ENCODE results near the gene MED9. TPM values are rescaled to one million over a fixed set of nuclear protein-coding genes. Genes with fewer than 3 reads are reported as not detected.
"Not testable (repeated sequence)": the region's sequence is repeated elsewhere in the genome, so short reads cannot be mapped to it uniquely, and the experiment has no call there.

MED9 gene
- total RNA-seq, 1 donor from 2014 or later = 18.9 TPM

DNA sequence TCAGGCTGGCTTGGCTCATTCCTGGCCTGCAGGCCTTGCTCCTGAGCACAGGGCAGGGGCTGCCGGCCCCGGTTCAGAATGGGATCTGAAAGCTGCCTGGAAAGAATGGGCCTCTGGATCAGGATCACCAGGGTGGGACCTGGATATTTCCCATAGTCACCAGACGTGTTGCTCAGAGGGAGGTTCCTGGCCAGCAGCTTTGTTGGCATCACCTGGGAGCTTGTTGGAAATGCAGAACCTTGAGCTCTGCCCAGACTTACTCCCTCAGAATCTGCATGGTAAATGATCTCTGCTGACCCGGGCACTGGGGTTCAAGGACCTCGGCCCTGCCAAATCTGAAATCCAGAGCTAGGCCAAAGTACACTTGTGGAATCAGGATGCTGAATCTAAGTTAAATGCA is 29.5 kb upstream of the MED9 start:
- Histone ChIP-seq H3K4me1 (peaks cover 13% of the 10 kb centered on the region), H3K4me3 (no peak overlapping the region), H3K36me3 (no peaks in the 10 kb centered on the region), H3K9me3 (no peaks in the 10 kb centered on the region), H3K27ac (peak overlapping the region; percentile 42), H3K27me3 (no peaks in the 10 kb centered on the region)
- intact Hi-C loops (cut with DNase I) = no loop called here
- no peak for DNase-seq (ENCODE audit: extremely low spot score in 2 of 2)
- TF ChIP-seq, protein P1, sequence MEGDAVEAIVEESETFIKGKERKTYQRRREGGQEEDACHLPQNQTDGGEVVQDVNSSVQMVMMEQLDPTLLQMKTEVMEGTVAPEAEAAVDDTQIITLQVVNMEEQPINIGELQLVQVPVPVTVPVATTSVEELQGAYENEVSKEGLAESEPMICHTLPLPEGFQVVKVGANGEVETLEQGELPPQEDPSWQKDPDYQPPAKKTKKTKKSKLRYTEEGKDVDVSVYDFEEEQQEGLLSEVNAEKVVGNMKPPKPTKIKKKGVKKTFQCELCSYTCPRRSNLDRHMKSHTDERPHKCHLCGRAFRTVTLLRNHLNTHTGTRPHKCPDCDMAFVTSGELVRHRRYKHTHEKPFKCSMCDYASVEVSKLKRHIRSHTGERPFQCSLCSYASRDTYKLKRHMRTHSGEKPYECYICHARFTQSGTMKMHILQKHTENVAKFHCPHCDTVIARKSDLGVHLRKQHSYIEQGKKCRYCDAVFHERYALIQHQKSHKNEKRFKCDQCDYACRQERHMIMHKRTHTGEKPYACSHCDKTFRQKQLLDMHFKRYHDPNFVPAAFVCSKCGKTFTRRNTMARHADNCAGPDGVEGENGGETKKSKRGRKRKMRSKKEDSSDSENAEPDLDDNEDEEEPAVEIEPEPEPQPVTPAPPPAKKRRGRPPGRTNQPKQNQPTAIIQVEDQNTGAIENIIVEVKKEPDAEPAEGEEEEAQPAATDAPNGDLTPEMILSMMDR (IDR thresholded peaks at IDR 0.05) = no peak
- TF ChIP-seq POLR2A (IDR thresholded peaks at IDR 0.05) (no peak), POLR2AphosphoS5 (IDR thresholded peaks at IDR 0.05; ENCODE audit: insufficient read depth in 1 of 2, low read depth in 1 of 2) (no peak)

DNA sequence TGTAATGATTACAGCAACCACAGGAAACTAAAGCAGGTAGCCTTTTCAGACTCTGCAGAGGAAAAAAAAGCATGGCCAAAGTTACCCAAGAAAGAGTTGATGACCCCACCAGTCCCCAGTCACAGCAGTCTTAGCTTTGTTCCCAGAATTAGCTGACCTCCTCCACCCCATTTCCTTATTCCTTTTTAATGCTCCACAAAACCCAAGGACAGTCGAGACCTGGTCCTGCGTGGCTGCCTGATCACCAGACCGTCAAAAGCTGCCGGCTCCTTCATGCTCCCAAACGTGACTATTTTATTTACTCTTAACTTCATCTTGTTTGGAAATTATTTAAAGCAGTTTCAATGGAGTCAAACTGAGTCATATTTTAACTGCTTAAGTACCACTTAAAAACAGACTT is 28.7 kb upstream of the MED9 start:
- TF ChIP-seq, protein P1 (IDR thresholded peaks at IDR 0.05) = no peak
- TF ChIP-seq POLR2AphosphoS5 (IDR thresholded peaks at IDR 0.05; ENCODE audit: insufficient read depth in 1 of 2, low read depth in 1 of 2) (no peak), POLR2A (IDR thresholded peaks at IDR 0.05) (no peak)
- intact Hi-C loops (cut with DNase I) = no loop called here
- no peak overlapping the region for H3K4me3 ChIP-seq
- H3K36me3 ChIP-seq = no peaks in the 10 kb centered on the region
- H3K4me1 ChIP-seq = peaks cover 13% of the 10 kb centered on the region
- no peaks in the 10 kb centered on the region for H3K27me3 ChIP-seq
- peak overlapping the region; percentile 30 for H3K27ac ChIP-seq
- H3K9me3 ChIP-seq = no peaks in the 10 kb centered on the region
- no peak for DNase-seq (ENCODE audit: extremely low spot score in 2 of 2)

DNA sequence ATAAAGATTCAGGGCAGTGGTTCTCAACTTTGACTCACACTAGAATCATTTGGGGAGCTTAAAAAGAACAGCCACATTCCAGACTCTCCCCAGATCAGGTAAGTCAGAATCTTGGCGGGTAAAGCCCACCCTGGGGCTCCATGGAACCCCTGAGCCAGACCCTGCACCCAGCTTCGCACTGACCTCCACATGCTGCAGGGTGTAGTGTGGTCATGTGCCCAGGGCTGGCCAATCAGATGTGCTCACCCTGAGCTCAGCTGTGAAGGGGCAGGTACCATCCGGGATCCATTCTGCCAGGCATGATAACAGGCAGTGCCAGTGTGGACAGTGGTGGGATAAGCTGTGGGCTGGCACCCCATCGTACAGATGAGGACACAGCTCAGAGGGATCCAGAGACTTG is 28.1 kb upstream of the MED9 start:
- DNase-seq (ENCODE audit: extremely low spot score in 2 of 2) = no peak
- peaks cover 13% of the 10 kb centered on the region for H3K4me1 ChIP-seq
- no peak for TF ChIP-seq POLR2AphosphoS5 (IDR thresholded peaks at IDR 0.05; ENCODE audit: insufficient read depth in 1 of 2, low read depth in 1 of 2)
- peak overlapping the region; percentile 30 for H3K27ac ChIP-seq
- no peaks in the 10 kb centered on the region for H3K9me3 ChIP-seq
- H3K27me3 ChIP-seq = no peaks in the 10 kb centered on the region
- H3K36me3 ChIP-seq = no peaks in the 10 kb centered on the region
- intact Hi-C loops (cut with DNase I) = no loop called here
- no peak overlapping the region for H3K4me3 ChIP-seq

DNA sequence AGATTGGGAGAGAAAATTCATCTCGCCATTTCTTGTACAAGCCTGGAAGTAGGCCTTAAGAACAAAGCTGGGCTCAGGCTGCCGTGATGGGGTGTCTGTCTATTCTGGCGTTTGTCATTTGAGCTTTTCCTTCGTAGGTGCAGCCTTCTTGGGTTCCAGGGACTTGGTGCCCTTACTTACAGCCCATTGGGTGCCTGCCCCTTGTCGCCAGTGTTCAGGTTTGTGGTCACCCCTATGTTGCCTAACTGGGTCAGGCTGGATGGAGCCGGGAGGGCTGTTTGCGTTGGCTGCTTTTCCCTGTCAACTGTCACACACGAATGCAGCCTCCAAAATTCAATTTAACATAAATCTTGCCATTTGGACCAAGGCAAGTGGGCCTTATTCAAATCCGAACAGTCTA is 23.7 kb upstream of the MED9 start:
- DNase-seq (ENCODE audit: extremely low spot score in 2 of 2) = no peak

DNA sequence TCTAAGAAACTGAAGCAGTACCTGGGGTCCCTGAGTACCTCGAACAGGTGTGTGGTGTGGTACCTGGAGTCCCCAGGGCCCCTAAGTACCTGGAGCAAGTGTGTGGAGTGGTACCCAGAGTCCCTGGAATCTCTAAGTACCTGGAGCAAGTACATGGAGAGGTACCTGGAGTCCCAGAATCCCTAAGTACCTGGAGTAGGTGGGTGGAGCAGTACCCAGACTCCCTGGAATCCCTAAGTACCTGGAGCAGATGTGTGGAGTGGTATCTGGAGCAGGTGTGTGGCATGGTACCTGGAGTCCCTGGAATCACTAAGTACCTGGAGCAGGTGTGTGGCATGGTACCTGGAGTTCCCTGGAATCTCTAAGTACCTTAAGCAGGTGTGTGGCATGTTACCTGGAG is 22.5 kb upstream of the MED9 start:
- TF ChIP-seq, protein P1 (IDR thresholded peaks at IDR 0.05) = no peak
- no peak for TF ChIP-seq POLR2A (IDR thresholded peaks at IDR 0.05)
- TF ChIP-seq POLR2AphosphoS5 (IDR thresholded peaks at IDR 0.05; ENCODE audit: insufficient read depth in 1 of 2, low read depth in 1 of 2) = no peak
- H3K4me3 ChIP-seq = no peak overlapping the region
- no peaks in the 10 kb centered on the region for H3K27me3 ChIP-seq
- no peaks in the 10 kb centered on the region for H3K36me3 ChIP-seq
- H3K9me3 ChIP-seq = no peaks in the 10 kb centered on the region
- H3K4me1 ChIP-seq = no peaks in the 10 kb centered on the region
- no peak for DNase-seq (ENCODE audit: extremely low spot score in 2 of 2)
- intact Hi-C loops (cut with DNase I) = no loop called here
- no peak overlapping the region for H3K27ac ChIP-seq

More for the DNA sequence above, 23.7 kb upstream of the MED9 start:
- H3K27ac ChIP-seq = no peak overlapping the region
- no peaks in the 10 kb centered on the region for H3K9me3 ChIP-seq
- H3K4me3 ChIP-seq = no peak overlapping the region
- intact Hi-C loops (cut with DNase I) = no loop called here
- no peaks in the 10 kb centered on the region for H3K27me3 ChIP-seq
- TF ChIP-seq, protein P1 (IDR thresholded peaks at IDR 0.05) = no peak
- TF ChIP-seq POLR2A (IDR thresholded peaks at IDR 0.05) (no peak), POLR2AphosphoS5 (IDR thresholded peaks at IDR 0.05; ENCODE audit: insufficient read depth in 1 of 2, low read depth in 1 of 2) (no peak)
- H3K36me3 ChIP-seq = no peaks in the 10 kb centered on the region
- no peaks in the 10 kb centered on the region for H3K4me1 ChIP-seq

DNA sequence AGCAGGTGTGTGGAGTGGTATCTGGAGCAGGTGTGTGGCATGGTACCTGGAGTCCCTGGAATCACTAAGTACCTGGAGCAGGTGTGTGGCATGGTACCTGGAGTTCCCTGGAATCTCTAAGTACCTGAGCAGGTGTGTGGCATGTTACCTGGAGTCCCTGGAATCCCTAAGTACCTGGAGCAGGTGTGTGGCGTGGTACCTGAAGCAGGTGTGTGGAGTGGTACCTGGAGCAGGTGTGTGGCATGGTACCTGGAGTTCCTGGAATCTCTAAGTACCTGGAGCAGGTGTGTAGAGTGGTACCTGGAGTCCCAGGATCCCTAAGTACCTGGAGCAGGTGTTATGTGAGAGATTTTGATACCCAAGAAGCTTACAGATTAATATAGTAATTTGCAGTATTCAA is 22.1 kb upstream of the MED9 start:
- intact Hi-C loops (cut with DNase I) = not testable (repeated sequence)

More for the DNA sequence above, 22.1 kb upstream of the MED9 start:
- not testable (repeated sequence) for H3K4me1 ChIP-seq; DNase-seq (ENCODE audit: extremely low spot score in 2 of 2); H3K27ac ChIP-seq; H3K9me3 ChIP-seq; H3K4me3 ChIP-seq; H3K36me3 ChIP-seq; H3K27me3 ChIP-seq

Data from vagina (tissue), 2 donors.